Superior temporal gyrus (tissue), 1 donor: ENCODE results near the gene DHX57.
A peak's percentile ranks its signal among the peaks of the same experiment; 100 is the strongest.
"Not testable (repeated sequence)": the region's sequence is repeated elsewhere in the genome, so short reads cannot be mapped to it uniquely, and the experiment has no call there.

Source experiments
- DNase-seq: peaks from one replicate; pipeline ENCODE4 v3.0.0-alpha.2; 2016; ENCODE audit errors: extremely low spot score

DHX57 gene

DNA sequence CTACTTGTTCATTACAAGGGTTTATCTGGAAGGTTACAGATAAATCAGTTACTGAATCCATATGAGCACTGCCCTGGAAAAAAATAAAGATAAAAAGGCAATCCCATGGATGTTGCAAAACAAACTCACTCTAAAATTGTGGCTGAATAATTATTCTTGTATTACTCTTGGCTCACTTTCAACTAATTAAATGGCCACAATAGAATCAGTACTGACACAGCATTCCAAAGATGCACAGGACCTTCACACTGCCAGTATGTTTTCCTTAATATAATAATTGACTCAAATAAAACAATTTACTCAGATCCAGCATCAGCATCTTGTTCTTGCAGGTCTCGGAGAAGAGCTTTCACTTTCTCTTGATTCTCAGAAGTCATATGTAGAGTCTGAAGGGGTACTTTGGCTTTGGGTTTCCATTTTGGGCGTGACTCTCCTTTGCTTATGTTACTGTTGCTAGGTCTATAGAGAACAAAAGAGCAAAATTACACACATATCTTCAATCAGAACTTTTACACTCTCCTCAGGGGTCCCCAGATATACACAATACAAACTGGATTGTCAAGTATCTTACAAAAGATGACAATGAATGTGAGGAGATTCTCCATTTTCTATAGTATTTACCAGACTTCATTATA lies 12.6 kb downstream of the DHX57 start:
- DNase-seq: no peak

DNA sequence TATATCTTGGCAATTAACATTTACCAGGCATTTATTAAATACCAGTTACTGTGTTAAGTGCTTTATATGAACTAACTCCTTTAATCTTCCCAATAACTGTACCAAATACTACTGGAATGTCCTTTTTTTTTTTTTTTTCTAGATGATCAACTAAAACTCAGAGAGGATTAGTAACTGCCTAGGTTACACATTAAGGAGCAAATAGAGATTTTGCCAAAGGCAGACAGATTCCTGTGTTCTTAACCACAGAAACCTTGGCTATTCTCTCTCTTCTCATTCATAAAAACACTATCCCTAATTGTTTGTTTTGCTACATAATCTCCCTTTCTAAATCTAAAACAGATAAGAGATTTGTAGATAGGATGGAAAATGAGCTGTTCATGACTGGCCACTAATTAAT lies 13.3 kb downstream of the DHX57 start:
- DNase-seq: no peak

DNA sequence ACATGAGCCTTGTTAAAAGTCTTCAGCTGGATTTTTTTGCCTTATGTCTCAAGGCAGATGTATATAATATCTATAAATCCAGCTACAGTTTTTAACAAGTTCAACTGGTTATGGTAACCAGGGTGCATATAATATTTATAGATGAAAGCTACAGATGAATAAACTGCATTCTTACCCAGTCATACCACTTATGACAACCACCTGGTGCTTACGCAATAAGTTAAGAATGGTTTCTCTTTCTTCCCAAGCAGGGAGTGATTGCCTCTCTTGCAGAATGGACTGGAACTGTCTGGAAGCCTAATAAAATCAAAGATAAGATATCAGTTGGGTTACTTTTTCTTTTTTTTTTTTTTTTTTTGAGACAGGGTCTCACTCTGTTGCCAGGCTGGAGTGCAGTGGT lies 19.6 kb downstream of the DHX57 start:
- no peak for DNase-seq

DNA sequence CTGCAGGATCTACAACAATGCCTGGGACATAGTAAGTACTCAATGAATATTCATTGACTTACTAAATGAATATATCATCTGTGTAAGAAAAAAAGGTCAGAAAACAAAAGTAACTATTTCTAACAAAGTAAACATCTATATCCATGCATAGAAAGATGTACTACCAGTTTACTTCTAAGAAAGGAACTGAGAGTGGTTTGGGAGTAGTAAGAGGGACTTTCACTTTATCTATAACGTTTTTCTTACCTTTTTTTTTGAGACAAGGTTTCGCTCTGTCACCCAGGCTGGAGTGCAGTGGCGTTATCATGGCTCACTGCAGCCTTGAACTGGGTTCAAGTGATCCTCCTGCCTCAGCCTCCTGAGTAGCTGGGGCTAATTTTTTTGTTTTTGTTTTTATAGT lies 25.7 kb downstream of the DHX57 start:
- no peak for DNase-seq

DNA sequence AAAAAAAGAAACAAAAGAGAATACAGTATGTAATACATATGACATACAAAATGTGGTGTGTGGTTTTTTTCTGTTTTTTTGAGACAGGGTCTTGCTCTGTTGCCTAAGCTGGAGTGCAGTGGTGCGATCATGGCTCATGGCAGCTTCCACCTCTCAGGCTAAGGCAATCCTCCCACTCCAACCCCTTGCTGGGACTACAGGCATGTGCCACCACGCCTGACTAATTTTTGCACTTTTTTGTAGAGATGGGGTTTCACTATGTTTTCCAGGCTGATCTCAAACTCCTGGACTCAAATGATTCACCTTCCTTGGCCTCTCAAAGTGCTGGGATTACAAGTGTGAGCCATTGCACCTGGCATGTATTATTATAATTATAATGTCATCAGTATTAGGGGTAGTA lies 38.9 kb downstream of the DHX57 start:
- DNase-seq: no peak

DNA sequence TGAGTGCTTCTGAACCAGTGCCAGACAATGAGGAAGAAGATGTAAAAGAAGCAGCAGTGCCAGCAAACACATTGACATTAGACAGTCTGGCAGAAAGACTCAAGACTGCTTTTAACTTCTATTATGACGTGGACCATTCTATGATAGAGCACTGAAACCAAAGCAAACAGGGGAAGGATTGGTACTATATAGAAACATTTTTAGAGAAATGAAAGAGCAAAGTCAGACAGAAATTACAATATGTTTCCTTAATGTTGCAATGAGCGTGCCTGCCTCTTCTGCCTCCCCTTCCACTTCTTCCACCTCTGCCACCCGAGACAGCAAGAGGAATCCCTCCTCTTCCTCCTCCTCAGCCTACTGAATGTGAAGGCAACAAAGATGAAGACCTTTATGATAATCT lies 39.7 kb downstream of the DHX57 start:
- no peak for DNase-seq

DNA sequence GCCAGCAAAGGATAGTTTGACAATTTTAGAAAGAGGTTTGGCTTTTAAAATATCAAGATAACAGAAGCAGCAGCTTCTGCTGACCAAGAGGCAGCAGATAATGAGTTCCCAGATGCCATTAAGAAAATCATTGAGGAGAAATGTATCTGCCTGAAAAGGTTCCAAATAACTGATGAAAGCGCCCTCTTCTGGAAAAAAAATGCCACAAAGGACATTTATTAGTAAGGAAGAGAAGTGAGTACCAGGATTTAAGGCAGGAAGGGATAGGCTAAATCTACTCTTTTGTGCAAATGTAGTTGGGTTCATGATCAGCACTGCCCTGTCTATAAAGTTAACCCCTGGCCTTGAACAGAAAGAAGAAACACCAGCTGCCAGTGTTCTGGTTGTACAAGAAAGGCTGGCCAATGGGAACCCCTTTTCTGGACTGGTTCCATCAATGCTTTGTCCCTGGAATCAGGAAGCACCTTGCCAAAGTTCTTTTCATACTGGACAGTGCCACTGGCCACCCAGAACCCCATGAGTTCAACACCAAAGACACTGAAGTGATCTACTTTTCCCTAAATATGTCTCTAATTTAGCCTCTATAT lies 40.6 kb downstream of the DHX57 start:
- no peak for DNase-seq

DNA sequence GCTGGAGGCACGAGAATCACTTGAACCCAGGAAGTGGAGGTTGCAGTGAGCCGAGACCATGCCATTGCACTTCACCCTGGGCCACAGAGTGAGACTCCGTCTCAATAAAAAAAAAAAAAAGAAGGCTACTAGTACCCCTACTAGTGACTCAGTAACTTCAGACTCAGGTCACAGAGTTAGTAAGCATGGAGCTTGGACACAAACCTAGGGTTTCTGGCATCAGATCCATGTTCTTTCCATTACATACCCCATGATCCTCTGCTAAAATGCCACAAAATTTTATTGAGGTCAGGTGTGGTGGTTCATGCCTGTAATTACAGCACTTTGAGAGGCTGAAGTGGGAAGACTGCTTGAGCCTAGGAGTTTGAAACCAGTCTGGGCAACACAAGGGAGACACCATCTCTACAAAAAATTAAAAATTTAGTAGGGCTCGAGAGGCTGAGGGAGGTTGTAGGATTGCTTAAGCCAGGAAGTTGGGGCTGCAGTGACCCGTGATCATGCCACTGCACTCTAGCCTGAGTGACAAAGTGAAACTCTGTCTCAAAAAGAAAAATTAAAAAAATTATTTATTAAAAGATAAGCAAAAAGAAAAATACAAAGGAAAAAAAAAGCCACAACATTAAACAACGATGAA lies 45.1 kb downstream of the DHX57 start:
- DNase-seq: no peak

DNA sequence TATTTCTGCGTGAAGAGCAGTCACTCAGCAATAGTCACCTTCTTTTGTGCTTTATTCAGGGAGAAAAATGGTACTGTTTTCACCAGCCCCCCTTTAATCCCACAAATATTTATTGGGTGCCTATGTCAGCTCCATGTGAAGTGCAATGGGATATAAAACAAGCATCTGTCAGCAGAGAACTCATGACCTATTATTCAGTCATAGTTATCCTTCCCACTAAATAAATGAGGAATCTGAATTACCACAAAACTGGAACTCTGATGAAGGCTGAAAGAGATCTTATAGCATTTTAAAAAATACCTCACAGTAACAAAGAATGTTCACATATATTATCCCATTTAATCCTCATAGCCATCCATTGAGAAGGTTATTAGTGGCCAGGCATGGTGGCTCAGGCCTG lies 45.8 kb downstream of the DHX57 start:
- no peak for DNase-seq

DNA sequence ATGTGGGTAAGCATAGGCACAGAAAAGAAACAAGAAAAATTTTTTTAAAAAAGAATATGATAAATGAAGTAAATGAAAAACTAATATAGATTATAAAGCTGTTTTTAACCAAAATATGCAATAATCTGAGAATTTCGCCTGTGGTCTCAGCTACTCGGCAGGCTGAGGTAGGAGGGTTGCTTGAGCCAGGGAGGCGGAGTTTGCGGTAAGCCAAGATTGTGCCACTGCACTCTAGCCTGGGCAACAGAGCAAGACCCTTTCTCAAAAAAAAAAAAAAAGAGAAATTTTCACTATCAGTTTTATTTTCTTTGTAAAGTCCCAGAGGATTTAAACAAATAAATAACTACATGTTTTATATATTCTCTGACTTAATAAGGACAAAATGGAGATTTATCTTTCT lies 47.3 kb downstream of the DHX57 start:
- no peak for DNase-seq

DNA sequence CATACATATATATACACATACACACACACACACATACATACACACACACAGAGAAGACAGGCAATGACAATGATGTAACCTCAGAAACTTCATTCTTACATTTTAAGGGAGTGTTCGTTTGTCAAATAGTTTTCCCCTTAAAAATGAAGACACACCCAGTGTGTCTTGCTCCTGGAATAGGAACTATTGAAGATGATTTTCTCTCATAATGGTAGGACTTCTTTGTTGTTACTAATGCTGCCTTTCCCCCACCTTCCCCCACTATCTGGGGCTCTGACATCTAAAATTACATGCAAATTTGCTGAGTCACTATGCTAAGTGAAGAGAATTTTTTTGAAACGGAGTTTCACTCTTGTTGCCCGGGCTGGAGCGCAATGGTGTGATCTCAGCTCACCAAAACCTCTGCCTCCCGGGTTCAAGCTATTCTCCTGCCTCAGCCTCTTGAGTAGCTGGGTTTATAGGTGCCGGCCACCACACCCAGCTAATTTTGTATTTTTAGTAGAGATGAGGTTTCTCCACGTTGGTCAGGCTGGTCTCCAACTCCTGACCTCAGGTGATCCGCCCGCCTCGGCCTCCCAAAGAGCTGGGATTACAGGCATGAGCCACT lies 48.1 kb downstream of the DHX57 start:
- DNase-seq: not testable (repeated sequence)

DNA sequence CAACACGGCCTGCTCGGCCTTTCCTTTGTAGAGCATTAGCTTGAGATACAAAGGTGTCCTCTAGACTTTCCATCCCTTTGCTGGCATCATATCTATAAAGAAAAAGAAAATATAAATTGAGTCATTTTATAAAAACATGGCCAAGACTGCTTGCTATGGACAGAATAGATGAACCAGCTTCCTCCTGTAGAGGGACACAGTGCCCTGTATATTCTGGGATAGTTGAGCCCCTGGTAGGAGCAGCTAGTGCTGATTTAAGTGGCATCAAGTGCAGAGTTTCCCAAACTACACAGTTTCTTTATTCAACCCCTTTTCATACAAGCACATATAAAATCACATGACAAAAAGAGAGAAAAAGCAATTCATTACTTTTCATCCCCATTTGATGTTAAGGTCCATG lies 49.8 kb downstream of the DHX57 start:
- DNase-seq: no peak

DNA sequence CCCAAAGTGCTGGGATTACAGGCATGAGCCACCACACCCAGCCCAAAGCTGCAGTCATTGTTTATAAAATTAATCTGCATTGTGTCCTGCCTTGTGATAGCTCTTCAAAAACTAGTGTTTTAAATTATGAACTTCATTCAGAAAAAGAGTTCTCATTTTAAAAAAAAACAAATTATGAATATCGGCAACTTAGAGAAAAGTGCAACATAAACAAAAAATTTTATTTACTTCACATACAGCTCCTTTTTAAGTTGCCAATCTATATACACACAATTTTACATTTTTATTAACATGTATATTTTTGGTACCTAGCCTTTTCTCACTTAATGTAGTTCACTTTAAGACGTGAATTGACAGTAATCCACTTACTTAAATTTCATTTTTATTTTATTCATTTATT lies 50.8 kb downstream of the DHX57 start:
- DNase-seq: no peak

DNA sequence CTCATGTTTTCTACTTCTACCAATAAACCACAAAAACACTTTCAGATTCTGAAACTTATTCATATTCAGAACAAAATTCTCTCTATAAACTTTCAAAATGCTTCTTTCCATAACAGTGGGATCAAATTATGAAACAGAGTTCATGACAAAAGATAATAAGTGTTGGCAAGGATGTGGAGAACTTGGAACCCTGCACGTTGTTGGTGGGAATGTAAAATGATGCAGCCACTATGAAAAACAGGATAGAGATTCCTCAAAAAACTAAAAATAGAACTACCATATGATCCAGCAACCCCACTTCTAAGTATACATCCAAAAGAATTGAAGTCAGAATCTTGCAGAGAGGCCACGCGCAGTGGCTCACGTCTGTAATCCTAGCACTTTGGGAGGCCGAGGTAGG lies 52.3 kb downstream of the DHX57 start:
- DNase-seq: no peak

DNA sequence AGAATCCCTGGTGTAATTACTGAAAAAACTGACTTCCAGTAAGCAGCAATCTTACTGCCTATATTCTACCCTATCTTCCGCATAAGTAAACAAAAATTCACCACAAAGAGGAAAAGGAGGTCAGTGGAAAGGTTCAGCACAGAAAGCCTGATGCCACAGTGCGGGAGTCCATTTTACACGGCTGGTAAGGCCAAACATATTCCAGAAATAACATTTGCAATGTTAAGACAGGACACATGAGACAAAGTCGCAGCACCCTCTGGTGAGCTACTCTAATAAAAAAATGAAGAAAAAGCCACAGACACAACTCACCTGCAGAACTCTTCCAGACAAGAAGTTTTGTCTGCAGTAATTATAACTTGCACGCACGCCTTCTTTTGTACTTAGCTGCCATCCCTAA lies 57.2 kb downstream of the DHX57 start:
- DNase-seq: no peak

DNA sequence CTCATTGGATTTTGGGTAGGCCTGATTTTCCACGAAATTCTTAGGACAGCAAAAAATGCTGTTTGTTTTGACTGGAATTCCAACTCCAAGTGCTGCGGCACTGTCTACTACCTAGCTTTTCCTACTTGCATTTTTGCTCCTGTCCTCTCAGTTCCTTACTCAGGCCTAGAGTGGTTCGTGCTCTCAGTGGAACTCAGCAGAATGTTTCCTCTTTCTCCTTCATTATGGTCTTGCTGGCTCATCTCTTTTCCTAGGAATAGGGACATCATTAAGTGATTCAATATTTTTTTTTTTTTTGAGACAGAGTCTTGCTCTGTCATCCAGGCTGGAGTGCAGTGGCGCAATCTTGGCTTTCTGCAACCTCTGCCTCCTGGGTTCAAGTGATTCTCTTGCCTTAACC lies 59.8 kb downstream of the DHX57 start:
- no peak for DNase-seq

DNA sequence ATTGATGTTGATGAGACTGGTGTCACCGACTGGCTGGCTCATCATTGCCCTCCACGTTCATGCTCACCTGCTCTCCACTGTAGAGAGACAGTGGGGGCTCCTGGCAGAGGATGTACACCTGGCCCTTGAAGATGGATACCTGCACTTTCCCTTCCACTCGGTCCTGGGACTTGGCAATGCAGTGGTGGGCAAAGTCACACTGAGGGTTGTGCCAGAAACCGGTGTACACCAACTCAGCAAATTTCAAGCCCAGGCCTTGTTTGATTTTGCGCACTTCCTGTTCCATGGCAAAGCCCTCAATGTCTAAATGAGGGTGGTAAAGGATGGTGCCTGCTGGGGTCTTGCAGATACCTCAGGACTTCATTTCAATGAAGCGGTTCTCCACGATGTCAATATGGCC lies 65.2 kb downstream of the DHX57 start:
- DNase-seq: no peak

DNA sequence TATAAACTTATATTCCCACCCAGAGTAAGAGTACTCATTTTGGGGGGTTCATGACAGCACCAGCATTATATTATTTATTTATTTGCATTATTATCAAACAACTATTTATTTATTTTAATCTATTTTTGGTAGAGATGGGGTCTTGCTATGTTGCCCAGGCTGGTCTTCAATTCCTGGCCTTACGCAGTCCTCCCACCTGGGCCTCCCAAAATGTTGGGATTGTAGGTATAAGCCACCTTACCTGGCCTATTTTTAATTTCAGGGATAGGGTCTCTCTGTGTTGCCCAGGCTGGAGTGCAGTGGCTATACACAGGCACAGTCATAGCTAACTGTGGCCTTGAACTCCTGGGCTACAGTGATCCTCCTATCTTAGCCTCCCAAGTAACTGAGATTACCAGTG lies 67.1 kb downstream of the DHX57 start:
- DNase-seq: no peak

DNA sequence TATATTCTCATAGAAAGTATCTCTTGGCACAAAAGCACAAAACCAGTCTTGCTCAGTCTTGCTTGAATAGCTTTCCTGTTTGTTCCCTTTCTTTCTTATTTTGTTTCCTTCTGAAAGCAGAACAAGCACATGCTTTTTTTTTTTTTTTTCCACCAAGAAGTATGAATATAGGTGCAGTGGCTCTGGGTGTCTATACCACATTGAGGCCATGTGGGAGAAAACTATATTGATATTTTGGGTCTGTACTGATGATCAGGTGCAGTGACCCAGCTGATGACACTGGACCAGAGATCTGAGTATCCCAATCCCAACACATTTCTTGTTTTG lies 69.0 kb downstream of the DHX57 start:
- no peak for DNase-seq

DNA sequence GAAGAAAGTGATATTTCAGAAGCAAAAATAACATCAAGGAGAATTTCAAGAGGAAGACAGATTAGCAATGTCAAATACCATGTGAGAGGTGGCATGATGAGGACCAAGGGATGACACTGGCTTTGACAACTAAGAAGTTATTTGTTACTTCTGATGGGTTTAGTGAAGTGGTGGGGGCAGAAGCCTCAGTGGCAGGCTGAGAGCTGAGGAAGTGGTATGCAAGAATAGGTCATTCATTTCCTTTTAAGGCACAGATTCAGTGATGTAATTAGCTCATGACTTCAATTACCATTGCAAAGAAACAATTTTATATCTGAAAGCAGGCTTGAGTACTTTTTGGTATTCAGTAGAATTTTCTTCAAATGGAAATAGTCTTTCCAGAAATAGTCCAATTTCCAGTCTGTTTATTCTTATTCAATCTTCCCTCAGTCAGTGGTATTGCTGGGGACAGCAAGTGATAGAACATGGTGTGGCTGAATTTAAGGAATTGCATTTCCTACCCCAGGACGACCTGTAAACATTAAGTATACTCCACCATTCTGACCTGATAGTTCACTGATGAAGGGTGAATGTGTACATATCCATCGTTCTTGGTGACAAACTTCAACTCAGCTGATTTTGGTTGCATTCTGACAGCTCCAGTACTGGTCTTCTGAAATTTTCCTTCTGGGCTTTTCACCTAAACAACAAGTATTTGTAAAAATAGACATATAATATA lies 69.6 kb downstream of the DHX57 start:
- DNase-seq: peak; percentile 44

DNA sequence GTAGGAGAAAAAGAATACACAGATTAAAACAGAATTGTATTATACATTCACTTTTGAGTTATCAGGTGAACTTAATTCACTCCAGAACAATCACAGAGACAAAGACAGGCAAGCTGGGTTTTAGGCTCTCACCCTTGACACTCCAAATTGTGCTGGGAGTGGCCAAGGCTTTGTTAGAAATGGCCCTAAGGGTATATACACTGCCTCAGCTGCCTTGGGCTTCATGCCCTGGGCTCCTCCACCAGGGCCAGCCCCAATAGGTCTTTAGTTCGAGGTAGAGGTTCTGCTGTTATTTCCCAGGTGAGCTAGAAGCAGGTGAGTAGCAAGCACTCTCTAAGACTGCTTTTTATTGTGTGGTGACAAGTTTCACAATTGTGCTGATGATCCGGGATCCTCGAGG lies 77.8 kb downstream of the DHX57 start:
- no peak for DNase-seq

DNA sequence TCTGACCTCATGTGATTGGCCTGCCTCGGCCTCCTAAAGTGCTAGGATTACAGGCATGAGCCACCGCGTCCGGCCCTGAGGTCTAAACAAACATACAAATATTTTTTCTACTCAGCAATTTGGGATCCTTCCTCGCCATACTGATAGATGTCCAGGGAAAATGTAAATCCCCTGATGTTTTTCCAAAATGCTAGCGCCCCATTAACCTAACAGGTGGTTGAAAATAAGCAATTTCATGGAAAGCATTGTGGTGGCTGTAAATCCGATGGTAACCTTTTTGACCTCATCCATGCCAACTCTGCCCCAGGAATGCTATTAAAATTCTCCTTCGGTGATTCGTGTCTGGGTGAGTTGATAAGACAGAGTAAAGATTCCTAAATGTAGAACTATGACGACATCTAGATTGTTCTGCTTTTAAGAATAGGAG lies 78.5 kb downstream of the DHX57 start:
- DNase-seq: no peak

DNA sequence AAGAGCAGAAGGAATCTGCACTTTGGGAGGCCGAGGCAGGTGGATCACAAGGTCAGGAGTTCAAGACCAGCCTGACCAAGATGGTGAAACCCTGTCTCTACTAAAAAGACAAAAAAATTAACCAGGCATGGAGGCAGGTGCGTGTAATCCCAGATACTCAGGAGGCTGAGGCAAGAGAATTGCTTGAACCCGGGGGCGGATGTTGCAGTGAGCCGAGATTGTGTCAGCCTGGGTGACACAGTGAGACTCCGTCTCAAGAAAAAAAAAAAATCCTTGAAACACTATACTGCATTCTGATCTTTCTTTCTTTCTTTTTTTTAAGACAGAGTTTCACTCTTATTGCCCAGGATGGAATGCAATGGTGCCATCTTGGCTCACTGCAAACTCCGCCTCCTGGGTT lies 80.7 kb downstream of the DHX57 start:
- DNase-seq: not testable (repeated sequence)
